ENCODE measurements around the gene MET.

DNA sequence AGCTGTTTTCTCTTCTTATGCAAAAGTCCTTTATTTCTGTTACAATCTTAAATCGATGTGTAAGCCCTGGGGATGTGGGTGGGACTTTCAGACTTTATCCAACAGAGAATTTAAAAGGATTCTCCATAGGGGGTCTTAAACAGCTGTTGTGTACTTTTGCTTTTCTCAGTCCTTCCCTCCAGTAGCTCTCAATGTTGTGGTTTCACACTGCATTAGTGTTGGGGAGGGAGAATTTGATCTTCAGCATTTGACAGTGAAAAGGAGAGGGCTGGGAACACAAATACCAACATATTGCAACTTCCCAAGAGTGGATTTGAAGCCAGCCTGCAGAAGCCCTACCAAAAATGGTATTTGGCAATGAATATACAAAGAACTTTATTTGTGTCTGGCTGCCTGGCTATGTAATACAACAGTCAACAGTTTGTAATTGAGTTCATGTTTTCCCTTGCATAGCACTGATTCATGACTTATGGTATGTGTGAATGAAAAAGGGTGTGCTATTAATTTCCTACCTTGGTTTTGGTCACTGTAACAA, 110.2 kb downstream of the MET start:
- TF ChIP-seq, protein P1, sequence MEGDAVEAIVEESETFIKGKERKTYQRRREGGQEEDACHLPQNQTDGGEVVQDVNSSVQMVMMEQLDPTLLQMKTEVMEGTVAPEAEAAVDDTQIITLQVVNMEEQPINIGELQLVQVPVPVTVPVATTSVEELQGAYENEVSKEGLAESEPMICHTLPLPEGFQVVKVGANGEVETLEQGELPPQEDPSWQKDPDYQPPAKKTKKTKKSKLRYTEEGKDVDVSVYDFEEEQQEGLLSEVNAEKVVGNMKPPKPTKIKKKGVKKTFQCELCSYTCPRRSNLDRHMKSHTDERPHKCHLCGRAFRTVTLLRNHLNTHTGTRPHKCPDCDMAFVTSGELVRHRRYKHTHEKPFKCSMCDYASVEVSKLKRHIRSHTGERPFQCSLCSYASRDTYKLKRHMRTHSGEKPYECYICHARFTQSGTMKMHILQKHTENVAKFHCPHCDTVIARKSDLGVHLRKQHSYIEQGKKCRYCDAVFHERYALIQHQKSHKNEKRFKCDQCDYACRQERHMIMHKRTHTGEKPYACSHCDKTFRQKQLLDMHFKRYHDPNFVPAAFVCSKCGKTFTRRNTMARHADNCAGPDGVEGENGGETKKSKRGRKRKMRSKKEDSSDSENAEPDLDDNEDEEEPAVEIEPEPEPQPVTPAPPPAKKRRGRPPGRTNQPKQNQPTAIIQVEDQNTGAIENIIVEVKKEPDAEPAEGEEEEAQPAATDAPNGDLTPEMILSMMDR (conservative IDR thresholded peaks at IDR 0.05 in 1 of 2, IDR thresholded peaks at IDR 0.05 in 1 of 2; ENCODE audit: extremely low read depth in 1 of 2, insufficient read depth in 1 of 2, low read depth in 1 of 2, low read length in 2 of 2) = no peak
- no peak for TF ChIP-seq EZH2 (IDR thresholded peaks at IDR 0.05; ENCODE audit: borderline replicate concordance, low read length)

Data from mammary epithelial cell (primary cell).